ENCODE data around the gene SLC66A3.
"Not testable (repeated sequence)": the region's sequence is repeated elsewhere in the genome, so short reads cannot be mapped to it uniquely, and the experiment has no call there.

Gene SLC66A3

DNA sequence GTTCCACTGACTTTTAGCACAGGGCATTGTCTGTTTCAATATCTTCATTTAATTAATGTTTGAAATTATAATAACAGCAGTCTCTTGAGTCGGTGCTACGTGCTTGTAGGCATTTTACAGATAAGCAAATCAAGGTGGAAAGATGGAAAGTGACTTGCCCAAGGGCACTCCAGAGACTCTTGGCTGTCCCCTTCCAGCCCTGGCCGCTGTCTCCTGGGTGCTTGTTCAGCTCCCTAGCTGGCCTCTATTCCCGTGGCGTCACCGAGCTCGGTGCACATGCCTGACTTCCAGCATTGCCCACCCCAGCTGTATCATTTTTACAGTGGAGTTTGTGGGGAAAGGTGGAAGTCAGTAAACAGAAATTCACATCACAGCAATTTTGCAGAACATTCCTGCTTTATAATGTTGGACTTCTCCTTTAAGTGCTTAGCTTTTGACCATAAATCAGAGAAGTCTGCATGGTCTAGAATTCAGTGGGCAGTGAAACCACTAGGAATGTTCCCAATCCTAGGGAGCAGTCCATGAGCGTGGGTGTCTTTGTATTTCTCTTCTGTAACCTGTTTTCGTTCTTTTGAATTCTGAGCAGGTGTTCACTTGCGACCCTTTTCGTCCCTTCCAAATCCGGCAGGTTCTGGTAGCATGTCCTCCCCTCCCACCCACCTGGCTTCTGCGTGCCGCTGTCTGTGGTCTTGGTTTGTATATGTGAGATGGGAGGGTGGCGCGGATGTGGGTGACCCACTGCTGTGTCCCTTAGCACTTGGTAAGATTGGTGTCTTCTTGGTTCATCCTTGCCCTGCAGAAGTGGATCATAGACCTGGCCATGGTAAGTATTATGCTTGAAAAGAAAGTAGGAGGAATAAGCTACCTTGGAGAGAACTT lies 8.4 kb downstream of the SLC66A3 start:
- Histone ChIP-seq H3K9ac (no peak overlapping the region), H3K27me3 (no peaks in the 10 kb centered on the region), H3K36me3 (peaks cover 0 to 3% (median 0%) of the 10 kb centered on the region in 11 experiments; a peak in 1 of 22 replicates), H3K4me2 (no peak overlapping the region), H3K4me1 (peaks cover 22 to 34% (median 30%) of the 10 kb centered on the region in 10 experiments), H4K20me1 (no peaks in the 10 kb centered on the region), H3K27ac (no peak overlapping the region), H3K9me3 (replicated peaks in 1 of 11) (no peaks in the 10 kb centered on the region), H3K4me3 (no peak overlapping the region)
- TF ChIP-seq Cebpa-rat (IDR thresholded peaks at IDR 0.05), result no peak

GRCh38 chr2:11165046-11165445 lies 9.8 kb downstream of the SLC66A3 start:
- H3K36me3 ChIP-seq; H3K4me3 ChIP-seq; H3K9ac ChIP-seq; H3K27me3 ChIP-seq; H4K20me1 ChIP-seq; H3K4me2 ChIP-seq; H3K9me3 ChIP-seq (replicated peaks in 1 of 11); H3K27ac ChIP-seq: not testable (repeated sequence)
- H3K4me1 ChIP-seq, result peaks cover 17 to 21% (median 18%) of the 10 kb centered on the region in 10 experiments

- H3K4me1 ChIP-seq, result peaks cover 3 to 7% (median 5%) of the 10 kb centered on the region in 10 experiments; a peak in 18 of 20 replicates
- no peaks in the 10 kb centered on the region; a peak in 1 of 22 replicates for H4K20me1 ChIP-seq
- no peak for TF ChIP-seq Cebpa-rat (IDR thresholded peaks at IDR 0.05)
- no peak overlapping the region for H3K27ac ChIP-seq
- H3K4me2 ChIP-seq, result no peak overlapping the region
- peaks cover 0 to 3% (median 0%) of the 10 kb centered on the region in 11 experiments; a peak in 1 of 22 replicates for H3K36me3 ChIP-seq
- H3K4me3 ChIP-seq, result no peak overlapping the region
- H3K9me3 ChIP-seq (replicated peaks in 1 of 11), result no peaks in the 10 kb centered on the region
- H3K9ac ChIP-seq, result no peak overlapping the region
- H3K27me3 ChIP-seq, result no peaks in the 10 kb centered on the region
These were observed 11.2 kb downstream of the SLC66A3 start for GRCh38 chr2:11166476-11166875.

DNA sequence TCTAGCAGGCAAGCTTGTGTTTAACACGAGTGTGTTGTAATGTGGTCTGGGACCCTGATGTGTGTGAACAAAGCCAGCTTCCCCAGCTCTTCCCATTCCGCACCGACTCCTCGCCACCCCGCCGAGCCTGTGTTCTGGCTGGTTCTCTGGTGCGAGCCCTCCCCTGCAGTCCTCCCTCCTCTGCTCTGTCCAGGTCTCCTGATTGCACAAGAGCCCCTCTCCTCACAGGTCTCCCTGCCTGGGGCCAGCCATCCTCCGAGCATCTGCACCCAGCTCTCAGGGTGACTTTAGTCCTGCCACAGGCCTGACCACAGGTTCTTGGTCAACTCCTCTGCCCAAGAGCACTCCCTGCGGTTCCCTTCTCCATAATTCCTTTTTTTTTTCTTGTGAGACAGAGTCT lies 13.2 kb downstream of the SLC66A3 start:
- Histone ChIP-seq H4K20me1 (no peaks in the 10 kb centered on the region; a peak in 1 of 22 replicates), H3K36me3 (peaks cover 0 to 3% (median 0%) of the 10 kb centered on the region in 11 experiments; a peak in 1 of 22 replicates), H3K4me1 (peaks cover 0 to 3% (median 0%) of the 10 kb centered on the region in 10 experiments; a peak in 1 of 20 replicates), H3K27me3 (no peaks in the 10 kb centered on the region), H3K4me3 (no peak overlapping the region), H3K9me3 (replicated peaks in 1 of 11) (no peaks in the 10 kb centered on the region), H3K4me2 (no peak overlapping the region), H3K9ac (no peak overlapping the region), H3K27ac (no peak overlapping the region)
- TF ChIP-seq Cebpa-rat (IDR thresholded peaks at IDR 0.05), result no peak

DNA sequence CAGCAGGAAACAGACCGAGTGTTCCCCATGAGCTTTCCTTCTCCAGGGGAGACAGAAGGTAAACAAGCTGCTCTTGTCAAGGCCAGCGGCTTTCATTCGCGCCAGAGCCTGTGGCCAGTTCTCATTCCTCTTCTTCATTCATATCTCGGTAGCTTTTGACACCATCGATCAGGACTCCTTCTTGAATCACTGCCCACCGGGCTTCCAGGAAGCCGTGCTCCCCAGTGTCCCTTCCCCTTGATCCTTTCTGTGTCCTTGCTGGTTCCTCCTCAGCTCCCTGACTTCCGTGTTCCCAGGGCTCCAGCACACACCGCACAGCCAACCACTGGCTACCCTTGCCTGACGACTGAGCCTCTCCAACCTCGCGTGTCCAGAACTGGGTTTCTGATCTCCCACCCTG lies 14.1 kb downstream of the SLC66A3 start:
- no peaks in the 10 kb centered on the region for H3K36me3 ChIP-seq
- no peaks in the 10 kb centered on the region for H3K27me3 ChIP-seq
- no peak overlapping the region for H3K4me3 ChIP-seq
- no peaks in the 10 kb centered on the region for H3K9me3 ChIP-seq (replicated peaks in 1 of 11)
- no peak for TF ChIP-seq Cebpa-rat (IDR thresholded peaks at IDR 0.05)
- H3K9ac ChIP-seq, result no peak overlapping the region
- no peaks in the 10 kb centered on the region; a peak in 1 of 22 replicates for H4K20me1 ChIP-seq
- no peak overlapping the region for H3K27ac ChIP-seq
- peaks cover 0 to 11% (median 4%) of the 10 kb centered on the region in 10 experiments; a peak in 14 of 20 replicates for H3K4me1 ChIP-seq
- H3K4me2 ChIP-seq, result no peak overlapping the region

GRCh38 chr2:11174222-11174621 lies 19.0 kb downstream of the SLC66A3 start:
- H3K36me3 ChIP-seq, result peaks cover 0 to 17% (median under 1%) of the 10 kb centered on the region in 11 experiments; a peak in 6 of 22 replicates
- H3K4me3 ChIP-seq, result no peak overlapping the region
- no peaks in the 10 kb centered on the region for H3K9me3 ChIP-seq (replicated peaks in 1 of 11)
- peak overlapping the region in 7 of 11 experiments; percentile 66 to 84 (median 76); a peak in 9 of 22 replicates for H3K27ac ChIP-seq
- H3K4me2 ChIP-seq, result peak overlapping the region in 9 of 11 experiments; percentile 54 to 92 (median 84); a peak in 16 of 22 replicates
- peaks cover 31 to 52% (median 44%) of the 10 kb centered on the region in 10 experiments for H3K4me1 ChIP-seq
- no peak overlapping the region for H3K9ac ChIP-seq
- no peaks in the 10 kb centered on the region for H3K27me3 ChIP-seq
- no peaks in the 10 kb centered on the region; a peak in 1 of 22 replicates for H4K20me1 ChIP-seq
- no peak for TF ChIP-seq Cebpa-rat (IDR thresholded peaks at IDR 0.05)

DNA sequence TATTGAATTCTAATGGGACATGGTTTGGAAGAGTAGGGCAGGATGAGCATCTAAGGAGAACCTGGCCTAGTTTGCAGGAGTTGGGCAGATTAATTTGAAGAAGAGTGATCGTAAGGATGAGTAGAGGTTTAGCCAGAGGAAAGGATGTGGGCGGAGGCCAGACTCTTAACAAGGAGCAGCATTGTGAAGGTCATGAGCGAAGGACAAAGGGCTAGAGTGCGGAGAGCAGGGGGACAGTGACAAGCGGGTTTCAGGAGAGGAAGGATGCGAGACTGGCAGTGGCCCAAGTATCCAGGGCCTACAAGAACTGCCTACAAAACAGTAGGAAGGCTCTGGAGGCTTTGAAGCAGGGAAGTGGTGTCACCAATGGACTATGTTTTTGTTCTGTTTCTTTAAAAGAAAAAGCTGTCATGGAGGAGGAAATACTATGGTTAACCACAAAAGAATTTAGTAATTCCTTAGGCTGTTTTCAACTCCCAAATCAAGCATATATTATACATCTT lies 20.1 kb downstream of the SLC66A3 start:
- H3K9ac ChIP-seq, result peak overlapping the region in 8 of 11 experiments; percentile 22 to 69 (median 45); a peak in 12 of 22 replicates
- H3K36me3 ChIP-seq, result peaks cover 0 to 28% (median 4%) of the 10 kb centered on the region in 11 experiments; a peak in 9 of 22 replicates
- H3K27ac ChIP-seq, result peak overlapping the region in 10 of 11 experiments; percentile 55 to 84 (median 72); a peak in 21 of 22 replicates
- peak overlapping the region; percentile 54 to 92 (median 81) for H3K4me2 ChIP-seq
- TF ChIP-seq Cebpa-rat (IDR thresholded peaks at IDR 0.05), result no peak
- peak overlapping the region in 1 of 10 experiments; percentile 31; a peak in 2 of 20 replicates for H3K4me3 ChIP-seq
- no peaks in the 10 kb centered on the region; a peak in 1 of 22 replicates for H4K20me1 ChIP-seq
- no peaks in the 10 kb centered on the region for H3K9me3 ChIP-seq (replicated peaks in 1 of 11)
- peaks cover 31 to 52% (median 44%) of the 10 kb centered on the region in 10 experiments for H3K4me1 ChIP-seq
- no peaks in the 10 kb centered on the region for H3K27me3 ChIP-seq

- TF ChIP-seq Cebpa-rat (IDR thresholded peaks at IDR 0.05), result no peak
- no peaks in the 10 kb centered on the region for H4K20me1 ChIP-seq
- H3K27me3 ChIP-seq, result no peaks in the 10 kb centered on the region
- H3K9me3 ChIP-seq (replicated peaks in 1 of 11), result no peaks in the 10 kb centered on the region
- peak overlapping the region in 9 of 11 experiments; percentile 0 to 53 (median 18); a peak in 13 of 22 replicates for H3K4me2 ChIP-seq
- H3K27ac ChIP-seq, result no peak overlapping the region; a peak in 1 of 22 replicates
- peaks cover 12 to 52% (median 20%) of the 10 kb centered on the region in 11 experiments; a peak in 21 of 22 replicates for H3K36me3 ChIP-seq
- H3K9ac ChIP-seq, result no peak overlapping the region
- peaks cover 31 to 52% (median 44%) of the 10 kb centered on the region in 10 experiments for H3K4me1 ChIP-seq
- no peak overlapping the region for H3K4me3 ChIP-seq
These were observed 22.8 kb downstream of the SLC66A3 start for GRCh38 chr2:11177871-11178690.
